ENCODE measurements around the gene EIF2B2.

DNA sequence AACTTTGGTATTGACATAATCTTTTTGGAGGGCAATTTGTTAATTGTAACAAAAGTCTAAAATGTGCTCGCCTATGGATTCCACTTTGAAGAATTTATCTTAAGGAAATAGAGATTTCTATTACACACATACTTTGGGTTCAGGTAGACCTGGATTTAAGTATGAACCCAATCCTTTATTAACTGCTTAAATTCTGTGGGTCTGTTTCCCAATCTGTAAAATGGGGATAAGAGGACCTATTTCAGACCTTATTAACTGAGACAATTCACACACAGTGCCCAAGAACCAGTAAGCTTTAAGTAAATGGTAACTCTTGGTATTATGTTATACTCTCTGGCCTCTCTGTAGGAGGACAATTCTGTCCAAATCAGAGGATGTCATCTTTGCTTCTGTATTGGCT lies 822 bp upstream of the EIF2B2 start:
- TF ChIP-seq, protein P1, sequence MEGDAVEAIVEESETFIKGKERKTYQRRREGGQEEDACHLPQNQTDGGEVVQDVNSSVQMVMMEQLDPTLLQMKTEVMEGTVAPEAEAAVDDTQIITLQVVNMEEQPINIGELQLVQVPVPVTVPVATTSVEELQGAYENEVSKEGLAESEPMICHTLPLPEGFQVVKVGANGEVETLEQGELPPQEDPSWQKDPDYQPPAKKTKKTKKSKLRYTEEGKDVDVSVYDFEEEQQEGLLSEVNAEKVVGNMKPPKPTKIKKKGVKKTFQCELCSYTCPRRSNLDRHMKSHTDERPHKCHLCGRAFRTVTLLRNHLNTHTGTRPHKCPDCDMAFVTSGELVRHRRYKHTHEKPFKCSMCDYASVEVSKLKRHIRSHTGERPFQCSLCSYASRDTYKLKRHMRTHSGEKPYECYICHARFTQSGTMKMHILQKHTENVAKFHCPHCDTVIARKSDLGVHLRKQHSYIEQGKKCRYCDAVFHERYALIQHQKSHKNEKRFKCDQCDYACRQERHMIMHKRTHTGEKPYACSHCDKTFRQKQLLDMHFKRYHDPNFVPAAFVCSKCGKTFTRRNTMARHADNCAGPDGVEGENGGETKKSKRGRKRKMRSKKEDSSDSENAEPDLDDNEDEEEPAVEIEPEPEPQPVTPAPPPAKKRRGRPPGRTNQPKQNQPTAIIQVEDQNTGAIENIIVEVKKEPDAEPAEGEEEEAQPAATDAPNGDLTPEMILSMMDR (IDR thresholded peaks at IDR 0.05): no peak
- no peak for TF ChIP-seq POLR2A (IDR thresholded peaks at IDR 0.05)

Measured in gastroesophageal sphincter (tissue), 3 donors.